Cerebellar cortex (tissue), 1 donor: ENCODE data around the gene OCA2.

Experiments
- DNase-seq: peaks from one replicate; pipeline ENCODE4 v3.0.0-alpha.2; 2015; ENCODE audit warnings: low spot score

OCA2 gene

GRCh38 chr15:27813139-27813538 is 286.0 kb downstream of the OCA2 start:
- no peak for DNase-seq

- DNase-seq, result no peak
Measured at GRCh38 chr15:27808182-27808581, 290.9 kb downstream of the OCA2 start.

- no peak for DNase-seq
Measured at GRCh38 chr15:27807335-27807734, 291.8 kb downstream of the OCA2 start.

GRCh38 chr15:27806396-27806795 is 292.7 kb downstream of the OCA2 start:
- DNase-seq, result no peak

- DNase-seq, result no peak
Measured at GRCh38 chr15:27805261-27806220, 293.6 kb downstream of the OCA2 start.

GRCh38 chr15:27804569-27805260 is 294.4 kb downstream of the OCA2 start:
- no peak for DNase-seq

GRCh38 chr15:27798807-27799206 is 300.3 kb downstream of the OCA2 start:
- DNase-seq, result no peak

- DNase-seq, result peak; percentile 42
Measured at GRCh38 chr15:27797765-27798164, 301.4 kb downstream of the OCA2 start.

GRCh38 chr15:27796405-27797320 is 302.5 kb downstream of the OCA2 start:
- DNase-seq, result no peak

- DNase-seq, result no peak
Measured at GRCh38 chr15:27792756-27793264, 306.3 kb downstream of the OCA2 start.

GRCh38 chr15:27790270-27790669 is 308.8 kb downstream of the OCA2 start:
- no peak for DNase-seq

GRCh38 chr15:27787931-27788330 is 311.2 kb downstream of the OCA2 start:
- DNase-seq, result no peak

GRCh38 chr15:27784107-27784506 is 315.0 kb downstream of the OCA2 start:
- DNase-seq, result no peak

GRCh38 chr15:27783678-27784077 is 315.4 kb downstream of the OCA2 start:
- no peak for DNase-seq

GRCh38 chr15:27782125-27782524 is 317.0 kb downstream of the OCA2 start:
- DNase-seq, result no peak

- DNase-seq, result no peak
Measured at GRCh38 chr15:27776501-27776900, 322.6 kb downstream of the OCA2 start.

GRCh38 chr15:27774638-27775037 is 324.5 kb downstream of the OCA2 start:
- DNase-seq, result no peak

- no peak for DNase-seq
Measured at GRCh38 chr15:27774191-27774590, 324.9 kb downstream of the OCA2 start.

GRCh38 chr15:27771892-27772291 is 327.2 kb downstream of the OCA2 start:
- DNase-seq, result no peak

GRCh38 chr15:27770769-27771554 is 328.2 kb downstream of the OCA2 start:
- DNase-seq, result no peak

GRCh38 chr15:27770086-27770607 is 329.0 kb downstream of the OCA2 start:
- no peak for DNase-seq
